HG03439 (cell line): ENCODE measurements around the gene SIRPA.

Experiments
- ATAC-seq: cut with Tn5 transposase; IDR thresholded peaks from one replicate; pipeline ENCODE4 v1.9.1; 2021; ENCODE audit warnings: mild to moderate bottlenecking, moderate library complexity; ENCODE audit not compliant: unreplicated experiment

The SIRPA gene

DNA sequence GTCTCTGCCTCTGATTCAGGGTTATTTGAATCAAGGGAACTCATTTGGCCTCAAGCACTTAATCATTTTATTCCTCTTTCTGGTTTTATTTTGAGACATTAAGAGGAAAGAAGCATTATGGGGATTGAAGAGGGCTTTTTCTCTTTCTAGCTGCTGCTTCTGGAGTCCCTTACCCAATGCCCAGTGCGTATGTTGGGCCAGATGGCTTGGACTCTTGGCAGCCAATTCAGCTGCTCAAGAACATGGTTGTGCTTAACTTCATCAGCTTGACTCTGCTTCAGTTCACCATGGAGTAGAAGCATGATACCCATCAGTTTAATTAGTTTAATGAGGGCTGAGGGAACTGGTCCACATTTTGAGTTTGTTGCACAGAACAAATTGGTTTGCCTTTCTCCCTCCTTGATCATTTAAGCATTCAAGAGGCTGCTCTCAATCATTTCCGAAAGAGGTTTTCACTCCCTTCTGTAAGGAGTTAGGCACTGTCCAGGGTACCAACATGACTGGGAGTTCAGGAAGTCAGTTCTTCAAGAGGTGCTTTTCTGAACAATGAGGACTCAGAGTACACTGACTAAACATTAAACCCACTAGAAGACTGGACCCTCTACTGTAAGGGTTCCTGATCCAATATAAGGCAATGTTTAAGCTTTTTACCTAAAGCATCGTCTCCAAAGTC is 84.0 kb downstream of the SIRPA start:
- ATAC-seq = no peak

DNA sequence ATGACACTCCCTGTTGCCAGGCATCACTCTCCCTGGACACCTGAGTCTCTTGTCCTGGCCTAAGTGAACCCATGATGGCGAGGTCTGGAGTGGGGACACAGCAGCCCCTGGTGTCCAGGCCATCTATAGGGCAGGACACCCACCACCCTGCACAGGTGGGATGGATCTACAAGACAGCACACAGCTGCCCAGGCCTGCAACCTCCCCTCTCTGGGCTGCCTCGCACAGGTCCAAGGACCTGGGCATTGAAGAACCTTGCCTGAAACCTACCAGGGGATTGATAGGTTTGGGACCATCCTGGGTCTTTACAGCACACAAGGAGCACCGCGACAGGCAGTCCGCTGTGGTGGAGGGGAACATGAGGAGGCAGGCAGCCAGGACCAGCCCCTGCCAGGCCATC is 87.5 kb downstream of the SIRPA start:
- ATAC-seq = no peak

DNA sequence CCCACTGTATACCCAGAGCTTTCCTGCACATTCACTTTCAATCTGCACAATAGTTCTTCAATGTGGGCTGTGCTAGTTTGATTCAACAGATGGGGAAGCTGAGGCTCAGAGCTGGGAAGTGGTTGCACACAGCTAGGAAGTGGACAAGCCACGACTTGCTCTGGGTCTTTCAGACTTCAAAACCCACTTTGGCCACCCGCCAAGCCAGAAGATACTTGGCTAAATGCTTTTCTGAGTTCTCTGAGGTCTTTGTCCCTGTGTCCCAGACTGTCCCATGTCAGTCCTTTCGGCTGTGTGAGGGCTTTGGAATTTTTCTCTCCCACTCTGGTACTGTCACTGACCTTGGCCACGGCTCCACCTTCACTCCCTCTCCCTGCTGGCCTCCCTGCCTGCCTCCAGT is 88.1 kb downstream of the SIRPA start:
- no peak for ATAC-seq

DNA sequence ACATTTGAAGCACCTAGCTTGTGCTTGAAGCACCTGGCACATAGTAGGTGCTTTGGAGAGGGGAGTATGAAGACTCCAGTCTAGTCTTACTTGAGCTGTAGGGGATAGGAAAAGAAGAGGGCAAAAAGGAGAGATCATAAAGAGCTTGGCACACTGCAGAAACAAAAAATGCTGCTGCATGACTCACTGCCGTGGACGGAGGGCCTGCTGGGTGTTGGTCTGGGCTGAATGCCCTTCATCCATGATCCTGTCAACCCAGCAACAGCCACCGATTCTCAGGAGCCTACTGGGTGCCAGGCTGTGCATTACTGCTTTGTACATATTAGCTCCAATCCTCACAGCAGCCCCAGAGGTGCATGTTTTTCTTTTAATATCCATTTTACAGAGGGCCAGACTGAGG is 92.6 kb downstream of the SIRPA start:
- ATAC-seq = no peak
